ENCODE results near the gene TBC1D10A.

TBC1D10A gene

GRCh38 chr22:30277547-30278344 is 49.0 kb downstream of the TBC1D10A start:
- no peak for TF ChIP-seq POLR2AphosphoS5 (IDR thresholded peaks at IDR 0.05; ENCODE audit: low read depth, low read length)
- TF ChIP-seq POLR2A (IDR thresholded peaks at IDR 0.05; ENCODE audit: low read depth, low read length), result no peak
- TF ChIP-seq POU2F2 (IDR thresholded peaks at IDR 0.05; ENCODE audit: low read depth, low read length), result no peak
- DNase-seq (ENCODE audit: insufficient read length, low spot score) (no peak), FAIRE-seq (no peak)

- FAIRE-seq (no peak), DNase-seq (ENCODE audit: insufficient read length, low spot score) (no peak)
- TF ChIP-seq SPI1 (IDR thresholded peaks at IDR 0.05; ENCODE audit: low read depth, low read length) (no peak), POLR2AphosphoS5 (IDR thresholded peaks at IDR 0.05; ENCODE audit: low read depth, low read length) (no peak), POLR2A (IDR thresholded peaks at IDR 0.05; ENCODE audit: low read depth, low read length) (no peak), TAF1 (IDR thresholded peaks at IDR 0.05; ENCODE audit: low read depth, low read length) (no peak)
Measured at GRCh38 chr22:30276039-30276438, 50.7 kb downstream of the TBC1D10A start.

- FAIRE-seq (peak; percentile 40), DNase-seq (ENCODE audit: insufficient read length, low spot score) (no peak)
- TF ChIP-seq POLR2AphosphoS5 (IDR thresholded peaks at IDR 0.05; ENCODE audit: low read depth, low read length), result no peak
- TF ChIP-seq TAF1 (IDR thresholded peaks at IDR 0.05; ENCODE audit: low read depth, low read length), result no peak
- TF ChIP-seq POLR2A (IDR thresholded peaks at IDR 0.05; ENCODE audit: low read depth, low read length), result no peak
- TF ChIP-seq POU2F2 (IDR thresholded peaks at IDR 0.05; ENCODE audit: low read depth, low read length), result no peak
- no peak for TF ChIP-seq PAX5 (IDR thresholded peaks at IDR 0.05; ENCODE audit: insufficient read depth, low read length, severe bottlenecking)
- TF ChIP-seq SPI1 (IDR thresholded peaks at IDR 0.05; ENCODE audit: low read depth, low read length), result no peak
Measured at GRCh38 chr22:30275625-30276024, 51.1 kb downstream of the TBC1D10A start.

GRCh38 chr22:30274437-30274812 is 52.3 kb downstream of the TBC1D10A start:
- TF ChIP-seq POU2F2 (IDR thresholded peaks at IDR 0.05; ENCODE audit: low read depth, low read length) (no peak), TAF1 (IDR thresholded peaks at IDR 0.05; ENCODE audit: low read depth, low read length) (no peak), SPI1 (IDR thresholded peaks at IDR 0.05; ENCODE audit: low read depth, low read length) (no peak), POLR2AphosphoS5 (IDR thresholded peaks at IDR 0.05; ENCODE audit: low read depth, low read length) (no peak), PAX5 (IDR thresholded peaks at IDR 0.05; ENCODE audit: insufficient read depth, low read length, severe bottlenecking) (no peak), POLR2A (IDR thresholded peaks at IDR 0.05; ENCODE audit: low read depth, low read length) (no peak)
- no peak for FAIRE-seq

GRCh38 chr22:30273711-30274436 is 52.9 kb downstream of the TBC1D10A start:
- TF ChIP-seq SPI1 (IDR thresholded peaks at IDR 0.05; ENCODE audit: low read depth, low read length), result no peak
- no peak for TF ChIP-seq POLR2A (IDR thresholded peaks at IDR 0.05; ENCODE audit: low read depth, low read length)
- TF ChIP-seq POLR2AphosphoS5 (IDR thresholded peaks at IDR 0.05; ENCODE audit: low read depth, low read length), result no peak
- TF ChIP-seq TAF1 (IDR thresholded peaks at IDR 0.05; ENCODE audit: low read depth, low read length), result no peak
- TF ChIP-seq PAX5 (IDR thresholded peaks at IDR 0.05; ENCODE audit: insufficient read depth, low read length, severe bottlenecking), result no peak
- DNase-seq (ENCODE audit: insufficient read length, low spot score) (no peak), FAIRE-seq (no peak)

More at GRCh38 chr22:30274437-30274812, 52.3 kb downstream of the TBC1D10A start:
- DNase-seq (ENCODE audit: insufficient read length, low spot score), result no peak

GRCh38 chr22:30272781-30273601 is 53.8 kb downstream of the TBC1D10A start:
- TF ChIP-seq POU2F2 (IDR thresholded peaks at IDR 0.05; ENCODE audit: low read depth, low read length), result no peak
- no peak for TF ChIP-seq POLR2A (IDR thresholded peaks at IDR 0.05; ENCODE audit: low read depth, low read length)
- no peak for TF ChIP-seq POLR2AphosphoS5 (IDR thresholded peaks at IDR 0.05; ENCODE audit: low read depth, low read length)
- TF ChIP-seq PAX5 (IDR thresholded peaks at IDR 0.05; ENCODE audit: insufficient read depth, low read length, severe bottlenecking), result no peak
- no peak for TF ChIP-seq SPI1 (IDR thresholded peaks at IDR 0.05; ENCODE audit: low read depth, low read length)
- TF ChIP-seq TAF1 (IDR thresholded peaks at IDR 0.05; ENCODE audit: low read depth, low read length), result no peak
- no peak for FAIRE-seq
- DNase-seq (ENCODE audit: insufficient read length, low spot score), result no peak

GRCh38 chr22:30270832-30271231 is 55.9 kb downstream of the TBC1D10A start:
- DNase-seq (ENCODE audit: insufficient read length, low spot score) (no peak), FAIRE-seq (no peak)
- no peak for TF ChIP-seq POLR2A (IDR thresholded peaks at IDR 0.05; ENCODE audit: low read depth, low read length)
- TF ChIP-seq TAF1 (IDR thresholded peaks at IDR 0.05; ENCODE audit: low read depth, low read length), result no peak
- TF ChIP-seq POLR2AphosphoS5 (IDR thresholded peaks at IDR 0.05; ENCODE audit: low read depth, low read length), result no peak
- no peak for TF ChIP-seq SPI1 (IDR thresholded peaks at IDR 0.05; ENCODE audit: low read depth, low read length)
- no peak for TF ChIP-seq POU2F2 (IDR thresholded peaks at IDR 0.05; ENCODE audit: low read depth, low read length)
- no peak for TF ChIP-seq PAX5 (IDR thresholded peaks at IDR 0.05; ENCODE audit: insufficient read depth, low read length, severe bottlenecking)

GRCh38 chr22:30268331-30268730 is 58.4 kb downstream of the TBC1D10A start:
- TF ChIP-seq POLR2A (IDR thresholded peaks at IDR 0.05; ENCODE audit: low read depth, low read length) (no peak), POU2F2 (IDR thresholded peaks at IDR 0.05; ENCODE audit: low read depth, low read length) (no peak), SPI1 (IDR thresholded peaks at IDR 0.05; ENCODE audit: low read depth, low read length) (no peak), POLR2AphosphoS5 (IDR thresholded peaks at IDR 0.05; ENCODE audit: low read depth, low read length) (no peak), TAF1 (IDR thresholded peaks at IDR 0.05; ENCODE audit: low read depth, low read length) (no peak), PAX5 (IDR thresholded peaks at IDR 0.05; ENCODE audit: insufficient read depth, low read length, severe bottlenecking) (no peak)
- DNase-seq (ENCODE audit: insufficient read length, low spot score) (no peak), FAIRE-seq (peak; percentile 35)

Data from GM12891 (cell line).